OCI-LY3 (cell line): Measurements from ENCODE around the gene LRRC57.

Source experiments
- H2AFZ ChIP-seq: fragments of 200-600, 300-600 bp; shearing (Covaris generic); 2 replicates; pipeline ENCODE4 v1.6.0; 2014; ENCODE audit warnings: antibody characterized with exemption, low read depth, low read length
- H3K27ac ChIP-seq: fragments of 200-600, 300-600 bp; sonication (generic); 2 replicates; pipeline ENCODE4 v1.5.1; 2014; ENCODE audit warnings: mild to moderate bottlenecking, low read length, moderate library complexity, mixed read lengths
- H3K27me3 ChIP-seq: fragments of 200-600, 300-600 bp; sonication (generic); 2 replicates; pipeline ENCODE4 v1.6.1; 2014; ENCODE audit warnings: low read depth, low read length, mixed read lengths
- H3K36me3 ChIP-seq: fragments of 200-600, 300-600 bp; sonication (generic); replicated peaks from 2 replicates; pipeline ENCODE3; 2014; ENCODE audit warnings: low read depth, low read length, mixed read lengths
- H3K4me1 ChIP-seq: fragments of 300-600, 200-600 bp; sonication (generic); 2 replicates; pipeline ENCODE4 v1.6.1; 2014; ENCODE audit warnings: low read length, mixed read lengths
- H3K4me2 ChIP-seq: fragments of 200-600, 300-600 bp; sonication (generic); 2 replicates; pipeline ENCODE4 v1.6.1; 2014; ENCODE audit warnings: low read length, mixed read lengths
- H3K4me3 ChIP-seq: fragments of 300-600, 200-600 bp; sonication (generic); 2 replicates; pipeline ENCODE4 v1.5.1; 2014; ENCODE audit warnings: antibody characterized with exemption, mild to moderate bottlenecking, low read length, moderate library complexity
- H3K79me2 ChIP-seq: fragments of 300-600, 200-600 bp; shearing (Covaris generic); 2 replicates; pipeline ENCODE4 v1.6.1; 2014; ENCODE audit warnings: mild to moderate bottlenecking, low read length, mixed read lengths
- H3K9ac ChIP-seq: fragments of 300-600, 200-600 bp; shearing (Covaris generic); 2 replicates; pipeline ENCODE4 v1.6.0; 2014; ENCODE audit warnings: mild to moderate bottlenecking, low read length, moderate library complexity
- H3K9me3 ChIP-seq: fragments of 200-600, 300-600 bp; shearing (Covaris generic); 2 replicates; pipeline ENCODE4 v1.6.1; 2014; ENCODE audit warnings: low read length, mixed read lengths; ENCODE audit not compliant: insufficient read depth
- H4K20me1 ChIP-seq: fragments of 200-600, 300-600 bp; sonication (generic); 2 replicates; pipeline ENCODE4 v1.6.1; 2016; ENCODE audit warnings: low read length, mixed read lengths; ENCODE audit not compliant: insufficient read depth
- CTCF ChIP-seq: fragments of 200-600, 300-600 bp; sonication (generic); IDR thresholded peaks from 2 replicates; pipeline ENCODE4 v1.5.1; 2014; ENCODE audit warnings: antibody characterized with exemption, low read length, low read depth
- EZH2phosphoT487 ChIP-seq: fragments of 200-600 bp; shearing (Covaris generic); IDR thresholded peaks from 2 replicates; pipeline ENCODE4 v1.6.1; 2018; ENCODE audit warnings: antibody characterized with exemption, mixed run types, low read depth

The LRRC57 gene

GRCh38 chr15:42584031-42584765 lies 35.6 kb upstream of the LRRC57 start:
- Histone ChIP-seq H4K20me1 (no peaks in the 10 kb centered on the region), H3K27me3 (peaks cover 10% of the 10 kb centered on the region; the same call in 1 of the 2 replicates), H3K9me3 (no peaks in the 10 kb centered on the region), H3K4me2 (no peak overlapping the region), H3K79me2 (no peaks in the 10 kb centered on the region), H3K4me3 (no peak overlapping the region), H3K27ac (no peak overlapping the region), H3K4me1 (peaks cover 2% of the 10 kb centered on the region; the same call in 1 of the 2 replicates), H3K36me3 (no peaks in the 10 kb centered on the region), H2AFZ (no peak overlapping the region), H3K9ac (no peak overlapping the region)
- TF ChIP-seq CTCF: no peak

- Histone ChIP-seq H3K79me2 (no peaks in the 10 kb centered on the region), H3K4me1 (peaks cover 2% of the 10 kb centered on the region; the same call in 1 of the 2 replicates), H3K9me3 (no peaks in the 10 kb centered on the region), H3K4me2 (no peak overlapping the region), H4K20me1 (no peaks in the 10 kb centered on the region), H3K27ac (no peak overlapping the region), H3K27me3 (peaks cover 13% of the 10 kb centered on the region; the same call in 1 of the 2 replicates), H3K4me3 (no peak overlapping the region), H2AFZ (no peak overlapping the region), H3K9ac (no peak overlapping the region), H3K36me3 (no peaks in the 10 kb centered on the region)
- TF ChIP-seq CTCF (no peak), EZH2phosphoT487 (no peak)
These were observed 34.2 kb upstream of the LRRC57 start for GRCh38 chr15:42582569-42583375.

- 0 out of 2 replicates have a peak, but pooled peaks cover under 1% of the 10 kb centered on the region for H3K79me2 ChIP-seq
These were observed 32.7 kb upstream of the LRRC57 start for GRCh38 chr15:42581272-42581730.

More at GRCh38 chr15:42581272-42581730, 32.7 kb upstream of the LRRC57 start:
- TF ChIP-seq CTCF: 0 out of 2 replicates have a peak, but pooled peaks have one; percentile 7
- TF ChIP-seq EZH2phosphoT487: no peak
- peak overlapping the region; percentile 77 for H3K4me3 ChIP-seq
- H3K27me3 ChIP-seq: peaks cover 14% of the 10 kb centered on the region; the same call in 1 of the 2 replicates
- peak overlapping the region; percentile 48; the same call in 1 of the 2 replicates for H2AFZ ChIP-seq
- peaks cover 3% of the 10 kb centered on the region; the same call in 1 of the 2 replicates for H3K4me1 ChIP-seq
- peak overlapping the region; percentile 33; the same call in 1 of the 2 replicates for H3K9ac ChIP-seq
- no peak overlapping the region for H3K27ac ChIP-seq
- H4K20me1 ChIP-seq: no peaks in the 10 kb centered on the region
- no peaks in the 10 kb centered on the region for H3K9me3 ChIP-seq
- peak overlapping the region; percentile 68 for H3K4me2 ChIP-seq
- H3K36me3 ChIP-seq: no peaks in the 10 kb centered on the region
